Spleen (tissue), 11 donors: ENCODE data around the gene APBB2. TPM values are rescaled to one million over a fixed set of nuclear protein-coding genes. Genes with fewer than 3 reads are reported as not detected.

Experiments
- DNase-seq: peaks from one replicate; pipeline ENCODE4 v3.0.0-alpha.2; 2020
- H3K27ac ChIP-seq, 8 donors: fragments of 200-600 bp; sonication (generic) in 7 of 8; 1 replicate in 4 of 8; 2 replicates in 4 of 8; pipeline versions ENCODE4 v1.5.0 to v1.8.0; 2016 to 2021; ENCODE audit warnings: inconsistent platforms in 4 of 8, mild to moderate bottlenecking in 4 of 8, moderate library complexity in 1 of 8
- H3K27me3 ChIP-seq, 7 donors: fragments of 200-600 bp; sonication (generic) in 6 of 7; replicated peaks in 1 of 7; 1 replicate in 4 of 7; 2 replicates in 3 of 7; pipeline versions ENCODE4 v1.5.0 to v1.8.0; 2016 to 2021; ENCODE audit warnings: inconsistent platforms in 3 of 7, mild to moderate bottlenecking in 1 of 7
- H3K36me3 ChIP-seq, 6 donors: fragments of 200-600 bp; sonication (generic) in 5 of 6; 1 replicate in 4 of 6; 2 replicates in 2 of 6; pipeline versions ENCODE4 v1.5.0 to v1.8.0; 2016 to 2021; ENCODE audit warnings: inconsistent platforms in 2 of 6
- H3K4me1 ChIP-seq, 6 donors: fragments of 200-600 bp; sonication (generic) in 5 of 6; 1 replicate in 3 of 6; 2 replicates in 3 of 6; pipeline versions ENCODE4 v1.5.0 to v1.8.0; 2016 to 2021; ENCODE audit warnings: inconsistent platforms in 3 of 6
- H3K4me3 ChIP-seq, 8 donors: fragments of 200-600 bp; sonication (generic) in 7 of 8; 1 replicate in 4 of 8; 2 replicates in 4 of 8; pipeline versions ENCODE4 v1.5.0 to v1.8.0; 2016 to 2021; ENCODE audit warnings: inconsistent platforms in 4 of 8, mild to moderate bottlenecking in 4 of 8, moderate library complexity in 2 of 8
- H3K9me3 ChIP-seq, 8 donors: fragments of 200-600 bp; sonication (generic) in 7 of 8; 1 replicate in 4 of 8; 2 replicates in 4 of 8; pipeline versions ENCODE4 v1.5.0 to v1.8.0; 2016 to 2021; ENCODE audit warnings: inconsistent platforms in 4 of 8
- CTCF ChIP-seq, 11 experiments: fragments of 200-600 bp in 7 of 11; fragments of 450-650 bp in 4 of 11; sonication (generic) in 4 of 11; IDR thresholded peaks in 8 of 11; conservative IDR thresholded peaks in 3 of 11; 1 replicate in 7 of 11; 2 replicates in 4 of 11; pipeline versions ENCODE4 v1.4.0 to v1.8.0; 2016 to 2021; ENCODE audit warnings: antibody characterized with exemption in 11 of 11, inconsistent platforms in 4 of 11, mild to moderate bottlenecking in 1 of 11
- POLR2A ChIP-seq, 3 donors: fragments of 450-650 bp; IDR thresholded peaks; one replicate each; pipeline ENCODE4 v1.5.1; 2017; ENCODE audit warnings: antibody characterized with exemption in 3 of 3, mild to moderate bottlenecking in 1 of 3
- POLR2AphosphoS5 ChIP-seq, 3 donors: sonication (generic); formaldehyde crosslinking; IDR thresholded peaks; one replicate each; pipeline ENCODE4 v1.5.1; 2017; ENCODE audit warnings: antibody characterized with exemption in 3 of 3
- WGBS, 5 donors: extraction: QIAGEN DNeasy Blood & Tissue Kit in 3 of 5; methylation state at CpG; one replicate each; pipeline versions ENCODE4 v1.1.5 to v1.1.7; 2013 to 2018; 5-methylcytosine and 5-hydroxymethylcytosine counted together
- intact Hi-C: fragments of 100-400 bp; cut with DNase I; formaldehyde crosslinking; loops from one replicate; pipeline ENCODE4 v1.15.0; 2023; ENCODE audit warnings: low total_unique reads
- polyA plus RNA-seq, 3 donors: library from polyadenylated mRNA; stranded (reverse); fragments of 200-250 nt; gene quantifications; one replicate each; pipeline ENCODE4 v1.2.1, GENCODE V29; 2013
- total RNA-seq, 7 donors: library from RNA; depleted of rRNA in 3 of 7; stranded (reverse); fragments of >200 nt in 3 of 7; fragmentation: NEBNext Ultra II Directional in 4 of 7; extraction: Animal tissue kit (Norgen Biotek cat#: 25700) in 4 of 7; gene quantifications; one replicate each; pipeline versions ENCODE4 v1.1.0 to v1.2.1, GENCODE V29; 2016 to 2021
- donor health status: healthy with polysubstance abuse.
- donor health status: DM: no; HTN: no; CAD: no; lungs with moderate emphysema.
- donor health status: DM: no; HTN: no; CAD: no.
- donor health status: Bipolar disorder and iron deficiency.
- donor health status: healthy.
- donor health status: DM: no; HTN: no; CAD: no.
- donor health status: DM: yes; HTN: yes; CAD: no.

APBB2 gene
- total and polyA plus RNA-seq, 10 donors = 4.0 to 115 (median 76.7) TPM

GRCh38 chr4:41161355-41161754, 53.0 kb downstream of the APBB2 start:
- intact Hi-C loops = no loop called here
- WGBS, 5 donors = 62 to 95% (median 95%) methylated on average over 3 of the region's 3 CpGs
- Histone ChIP-seq H3K9me3 (no peaks in the 10 kb centered on the region), H3K4me1 (peaks cover 0 to 9% (median 4%) of the 10 kb centered on the region in 6 donors), H3K4me3 (no peak overlapping the region), H3K27ac (no peak overlapping the region), H3K27me3 (no peaks in the 10 kb centered on the region), H3K36me3 (no peaks in the 10 kb centered on the region)
- no peak for DNase-seq
- TF ChIP-seq POLR2A (IDR thresholded peaks at IDR 0.05) (no peak), POLR2AphosphoS5 (IDR thresholded peaks at IDR 0.05) (no peak), CTCF (IDR thresholded peaks at IDR 0.05 in 8 of 11, conservative IDR thresholded peaks at IDR 0.05 in 3 of 11) (no peak)

GRCh38 chr4:41160856-41161255, 53.5 kb downstream of the APBB2 start:
- H3K27me3 ChIP-seq = no peaks in the 10 kb centered on the region
- H3K4me3 ChIP-seq = no peak overlapping the region
- WGBS, 5 donors = 64 to 80% (median 72%) methylated on average over 4 of the region's 4 CpGs
- H3K27ac ChIP-seq = peak overlapping the region in 3 of 8 donors; percentile 54 to 64 (median 54)
- H3K36me3 ChIP-seq = no peaks in the 10 kb centered on the region
- TF ChIP-seq POLR2AphosphoS5 (IDR thresholded peaks at IDR 0.05) (no peak), POLR2A (IDR thresholded peaks at IDR 0.05) (no peak), CTCF (IDR thresholded peaks at IDR 0.05 in 8 of 11, conservative IDR thresholded peaks at IDR 0.05 in 3 of 11) (no peak)
- no peak for DNase-seq
- intact Hi-C loops = no loop called here
- peaks cover 0 to 12% (median 4%) of the 10 kb centered on the region in 6 donors for H3K4me1 ChIP-seq
- H3K9me3 ChIP-seq = no peaks in the 10 kb centered on the region

GRCh38 chr4:41160012-41160789, 54.1 kb downstream of the APBB2 start:
- intact Hi-C loops = no loop called here
- Histone ChIP-seq H3K4me3 (no peak overlapping the region), H3K27me3 (no peaks in the 10 kb centered on the region), H3K4me1 (peaks cover 0 to 17% (median 5%) of the 10 kb centered on the region in 6 donors), H3K9me3 (no peaks in the 10 kb centered on the region), H3K36me3 (no peaks in the 10 kb centered on the region), H3K27ac (peak overlapping the region in 5 of 8 donors; percentile 18 to 64 (median 54))
- TF ChIP-seq CTCF (IDR thresholded peaks at IDR 0.05 in 8 of 11, conservative IDR thresholded peaks at IDR 0.05 in 3 of 11) (no peak), POLR2AphosphoS5 (IDR thresholded peaks at IDR 0.05) (peak in 1 of 3 donors; percentile 28)
- DNase-seq = no peak
- WGBS, 5 donors = 60 to 83% (median 80%) methylated on average over 10 of the region's 10 CpGs

- Histone ChIP-seq H3K4me1 (peaks cover 0 to 17% (median 8%) of the 10 kb centered on the region in 6 donors), H3K27me3 (no peaks in the 10 kb centered on the region), H3K4me3 (no peak overlapping the region), H3K36me3 (no peaks in the 10 kb centered on the region), H3K9me3 (no peaks in the 10 kb centered on the region), H3K27ac (peak overlapping the region in 1 of 8 donors; percentile 14)
- 88 to 95% (median 92%) methylated on average over 5 of the region's 5 CpGs for WGBS, 5 donors
- no peak for DNase-seq
- TF ChIP-seq POLR2AphosphoS5 (IDR thresholded peaks at IDR 0.05) (no peak), CTCF (IDR thresholded peaks at IDR 0.05 in 8 of 11, conservative IDR thresholded peaks at IDR 0.05 in 3 of 11) (no peak), POLR2A (IDR thresholded peaks at IDR 0.05) (no peak)
- intact Hi-C loops = no loop called here
Measured at GRCh38 chr4:41158756-41159155, 55.6 kb downstream of the APBB2 start.
